IMR-90 (cell line): ENCODE results near the gene DEUP1. TPM values are rescaled to one million over a fixed set of nuclear protein-coding genes. Genes with fewer than 3 reads are reported as not detected.

Source experiments
- ATAC-seq: fragments of 200-7000 bp; cut with Tn5 transposase; 2 replicates; pipeline ENCODE4 v1.9.1; 2020; ENCODE audit warnings: low read depth, mild to moderate bottlenecking, moderate library complexity
- BruUV-seq: library from RNA; stranded (reverse); fragments of 400-500 nt; replicated peaks from 2 replicates; lab custom pipeline; 2021; lab: Mats Ljungman, UMichigan
- CTCF ChIA-PET: fragments of 300-600 bp; formaldehyde crosslinking; extraction: SDS; loops from one replicate; lab custom pipeline; 2021; ENCODE audit warnings: antibody characterized with exemption; lab: Yijun Ruan, JAX
- POLR2A ChIA-PET: fragments of 300-600 bp; sonication (Branson Sonifier 250); formaldehyde crosslinking; loops from one replicate; lab custom pipeline; 2022; ENCODE audit warnings: antibody characterized with exemption; ENCODE audit not compliant: unreplicated experiment; lab: Charles Lee
- DNase-seq: peaks from one replicate; pipeline ENCODE4 v3.0.0; 2013
- H2AFZ ChIP-seq: replicated peaks from 2 replicates; pipeline ENCODE3; 2013; ENCODE audit warnings: low read length, mild to moderate bottlenecking; ENCODE audit not compliant: poor library complexity
- H2AK5ac ChIP-seq: 2 replicates; pipeline ENCODE4 v1.6.1; 2013; ENCODE audit warnings: low read depth, low read length, inconsistent platforms
- H2AK9ac ChIP-seq: replicated peaks from 2 replicates; pipeline ENCODE3; 2013; ENCODE audit warnings: mild to moderate bottlenecking, low read depth, low read length, moderate library complexity; ENCODE audit not compliant: poor library complexity
- H2BK120ac ChIP-seq: 2 replicates; pipeline ENCODE4 v1.6.1; 2013; ENCODE audit warnings: low read depth, low read length, inconsistent platforms
- H2BK15ac ChIP-seq: 3 replicates; pipeline ENCODE4 v1.6.1; 2013; ENCODE audit warnings: low read depth, low read length, inconsistent platforms
- H2BK20ac ChIP-seq: 2 replicates; pipeline ENCODE4 v1.6.1; 2013; ENCODE audit warnings: low read depth, mild to moderate bottlenecking, inconsistent platforms, low read length, moderate library complexity
- H2BK5ac ChIP-seq: 2 replicates; pipeline ENCODE4 v1.6.1; 2013; ENCODE audit warnings: mild to moderate bottlenecking, low read depth, low read length, inconsistent platforms; ENCODE audit not compliant: poor library complexity, severe bottlenecking
- H3K14ac ChIP-seq: replicated peaks from 2 replicates; pipeline ENCODE4 v1.6.1; 2013; ENCODE audit warnings: low read depth, low read length, inconsistent platforms
- H3K18ac ChIP-seq: 2 replicates; pipeline ENCODE4 v1.6.1; 2013; ENCODE audit warnings: low read depth, low read length, control low read depth
- H3K23ac ChIP-seq: 2 replicates; pipeline ENCODE4 v1.6.1; 2013; ENCODE audit warnings: low read depth, low read length, inconsistent platforms
- H3K27ac ChIP-seq: 2 replicates; pipeline ENCODE4 v1.5.1; 2013; ENCODE audit warnings: mild to moderate bottlenecking, control low read depth, low read length; ENCODE audit not compliant: insufficient read depth
- H3K27me3 ChIP-seq: 2 replicates; pipeline ENCODE4 v1.6.1; 2013; ENCODE audit warnings: low read length; ENCODE audit not compliant: control insufficient read depth, insufficient read depth
- H3K36me3 ChIP-seq: 2 replicates; pipeline ENCODE4 v1.6.1; 2013; ENCODE audit warnings: low read length, mixed read lengths; ENCODE audit not compliant: control insufficient read depth, insufficient read depth
- H3K4ac ChIP-seq: 2 replicates; pipeline ENCODE4 v1.6.1; 2013; ENCODE audit warnings: low read depth, low read length, inconsistent platforms
- H3K4me1 ChIP-seq: 2 replicates; pipeline ENCODE4 v1.6.1; 2013; ENCODE audit warnings: low read length, mixed read lengths; ENCODE audit not compliant: control insufficient read depth, insufficient read depth
- H3K4me2 ChIP-seq: 2 replicates; pipeline ENCODE4 v1.6.1; 2013; ENCODE audit warnings: low read depth, mild to moderate bottlenecking, control low read depth, low read length, moderate library complexity
- H3K4me3 ChIP-seq: 2 replicates; pipeline ENCODE4 v1.5.1; 2013; ENCODE audit warnings: low read depth, mild to moderate bottlenecking, control low read depth, low read length, moderate library complexity; ENCODE audit not compliant: insufficient read depth
- H3K56ac ChIP-seq: 2 replicates; pipeline ENCODE4 v1.6.1; 2013; ENCODE audit warnings: low read length, inconsistent platforms; ENCODE audit not compliant: insufficient read depth; ENCODE audit errors: extremely low read depth
- H3K79me1 ChIP-seq, 2 experiments: 2 replicates each; pipeline ENCODE4 v1.6.1; 2013; ENCODE audit warnings: low read length in 2 of 2, inconsistent platforms in 1 of 2, low read depth in 1 of 2
- H3K9ac ChIP-seq: 2 replicates; pipeline ENCODE4 v1.6.1; 2013; ENCODE audit warnings: low read depth, low read length, control low read depth
- H3K9me1 ChIP-seq: 2 replicates; pipeline ENCODE4 v1.6.1; 2013; ENCODE audit warnings: low read length, inconsistent platforms; ENCODE audit not compliant: insufficient read depth
- H3K9me3 ChIP-seq: 2 replicates; pipeline ENCODE4 v1.6.1; 2013; ENCODE audit warnings: low read length; ENCODE audit not compliant: control insufficient read depth, insufficient read depth
- H4K20me1 ChIP-seq: 2 replicates; pipeline ENCODE4 v1.6.1; 2013; ENCODE audit warnings: low read length, inconsistent platforms; ENCODE audit not compliant: insufficient read depth
- H4K5ac ChIP-seq: 2 replicates; pipeline ENCODE4 v1.6.1; 2013; ENCODE audit warnings: mild to moderate bottlenecking, low read depth, low read length, control low read depth
- H4K8ac ChIP-seq, 2 experiments: 2 replicates each; pipeline ENCODE4 v1.6.1; 2013; ENCODE audit warnings: low read depth in 2 of 2, low read length in 2 of 2, control low read depth in 1 of 2, inconsistent platforms in 1 of 2
- H4K91ac ChIP-seq: 2 replicates; pipeline ENCODE4 v1.6.1; 2013; ENCODE audit warnings: low read depth, low read length, inconsistent platforms; ENCODE audit not compliant: insufficient read depth
- BHLHE40 ChIP-seq: fragments of 150-350 bp; IDR thresholded peaks from 2 replicates; pipeline ENCODE4 v1.6.1; 2016; ENCODE audit warnings: mild to moderate bottlenecking, low read depth, low read length
- CEBPB ChIP-seq: IDR thresholded peaks from 2 replicates; pipeline ENCODE4 v1.6.1; 2012; ENCODE audit warnings: low read depth, low read length, improper control_type of control experiment
- CHD1 ChIP-seq: IDR thresholded peaks from 2 replicates; pipeline ENCODE4 v1.6.1; 2012; ENCODE audit warnings: low read depth, low read length, improper control_type of control experiment
- FOS ChIP-seq: fragments of 150-350 bp; IDR thresholded peaks from 2 replicates; pipeline ENCODE4 v1.6.1; 2016; ENCODE audit warnings: low read depth, low read length
- MAFK ChIP-seq: IDR thresholded peaks from 2 replicates; pipeline ENCODE4 v1.6.1; 2012; ENCODE audit warnings: low read depth, low read length, improper control_type of control experiment
- MAZ ChIP-seq: IDR thresholded peaks from 2 replicates; pipeline ENCODE4 v1.6.1; 2012; ENCODE audit warnings: low read depth, mild to moderate bottlenecking, low read length, improper control_type of control experiment, moderate library complexity, borderline replicate concordance
- MXI1 ChIP-seq: IDR thresholded peaks from 2 replicates; pipeline ENCODE4 v1.6.1; 2012; ENCODE audit warnings: low read depth, mild to moderate bottlenecking, low read length, moderate library complexity, borderline replicate concordance
- NFE2L2 ChIP-seq: fragments of 150-350 bp; IDR thresholded peaks from 2 replicates; pipeline ENCODE4 v1.6.1; 2016; ENCODE audit warnings: low read depth, mild to moderate bottlenecking, low read length
- POLR2A ChIP-seq: IDR thresholded peaks from 2 replicates; pipeline ENCODE4 v1.6.1; 2012; ENCODE audit warnings: mild to moderate bottlenecking, low read depth, low read length
- RAD21 ChIP-seq: IDR thresholded peaks from 2 replicates; pipeline ENCODE4 v1.6.1; 2012; ENCODE audit warnings: low read length, improper control_type of control experiment
- RCOR1 ChIP-seq: IDR thresholded peaks from 2 replicates; pipeline ENCODE4 v1.6.1; 2012; ENCODE audit warnings: mild to moderate bottlenecking, low read length, improper control_type of control experiment; ENCODE audit not compliant: insufficient replicate concordance
- RFX5 ChIP-seq: IDR thresholded peaks from 2 replicates; pipeline ENCODE4 v1.8.0; 2012; ENCODE audit warnings: low read depth, mild to moderate bottlenecking, low read length, moderate library complexity
- SMC3 ChIP-seq: fragments of 150-350 bp; IDR thresholded peaks from 2 replicates; pipeline ENCODE4 v1.6.1; 2016; ENCODE audit warnings: low read depth, mild to moderate bottlenecking, antibody characterized with exemption, low read length, moderate library complexity
- WGBS, 2 experiments: methylation state at CpG; one replicate each; pipeline versions ENCODE4 v1.1.5 to v1.1.7; 2013; ENCODE audit warnings: missing lambda C conversion rate in 2 of 2; ENCODE audit not compliant: insufficient read length in 1 of 2; ENCODE audit errors: extremely low coverage in 2 of 2; 5-methylcytosine and 5-hydroxymethylcytosine counted together
- dilution Hi-C: fragments of 300-500 bp; cut with HindIII; formaldehyde crosslinking; loops from one replicate; pipeline ENCODE4 v1.14.3; 2018; ENCODE audit warnings: low sequenced_read_pairs; ENCODE audit not compliant: unreplicated experiment
- in situ Hi-C: fragments of 300-500 bp; cut with MboI; formaldehyde crosslinking; loops from 3 replicates; pipeline ENCODE4 v1.14.3; 2019; ENCODE audit warnings: low sequenced_read_pairs, inconsistent platforms, mixed read lengths
- intact Hi-C: fragments of 100-400 bp; cut with micrococcal nuclease; formaldehyde crosslinking; loops from 2 replicates; pipeline ENCODE4 v1.10.0; 2022
- polyA plus RNA-seq, 3 experiments: library from polyadenylated mRNA; depleted of rRNA; stranded (reverse); fragments of >200 nt; gene quantifications; 2 replicates each; pipeline ENCODE4 v1.2.3, GENCODE V29; 2012; ENCODE audit warnings: low replicate concordance in 1 of 3
- total RNA-seq: library from RNA; depleted of rRNA; stranded (reverse); fragments of >200 nt; gene quantifications from 2 replicates; pipeline ENCODE4 v1.2.3, GENCODE V29; 2012
- TF ChIP-seq, protein P1 (sequence below): fragments of 150-350 bp; IDR thresholded peaks from 2 replicates; pipeline ENCODE4 v1.6.1; 2017; ENCODE audit warnings: mild to moderate bottlenecking, antibody characterized with exemption, low read length, low read depth
- TF ChIP-seq, protein P2 (sequence below): fragments of 150-350 bp; IDR thresholded peaks from 2 replicates; pipeline ENCODE4 v1.6.1; 2016; ENCODE audit warnings: low read depth, mild to moderate bottlenecking, low read length, moderate library complexity, borderline replicate concordance
- TF ChIP-seq, protein P3 (sequence below): conservative IDR thresholded peaks from 2 replicates; pipeline ENCODE4 v1.5.1; 2012; ENCODE audit warnings: mild to moderate bottlenecking, low read depth, low read length, improper control_type of control experiment

DEUP1 gene
- total and polyA plus RNA-seq, 2 of the 4 experiments (the other 2 are of a cell fraction) = not detected

DNA sequence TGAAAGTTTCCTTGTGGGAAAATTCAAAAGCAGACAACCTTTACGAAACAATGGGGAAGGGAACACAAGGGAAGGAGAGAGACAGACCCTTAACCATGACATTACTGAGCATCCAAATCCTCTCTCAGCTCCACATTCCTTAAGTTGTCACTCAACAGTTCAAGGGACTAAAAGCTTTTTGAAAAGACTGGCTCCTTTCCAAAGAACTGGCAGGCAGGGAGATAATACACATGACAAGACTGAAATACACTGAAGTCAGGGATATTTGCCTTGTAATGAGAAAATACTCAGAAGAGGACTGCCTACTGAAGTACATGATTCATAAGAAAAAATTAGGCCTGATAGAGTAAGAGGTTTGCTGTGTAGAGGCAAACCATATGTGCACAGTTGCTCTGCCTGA lies 143.6 kb downstream of the DEUP1 start:
- Histone ChIP-seq H4K5ac (no peak overlapping the region), H3K9me3 (no peaks in the 10 kb centered on the region; the same call in 1 of the 2 replicates), H3K18ac (no peak overlapping the region), H2AK9ac (no peak overlapping the region), H2BK5ac (no peak overlapping the region), H3K9me1 (0 out of 2 replicates have a peak, but pooled peaks cover 3% of the 10 kb centered on the region), H3K4ac (no peak overlapping the region), H3K9ac (no peak overlapping the region), H2AK5ac (no peak overlapping the region), H4K91ac (no peak overlapping the region), H3K36me3 (no peaks in the 10 kb centered on the region), H3K4me1 (peaks cover 6% of the 10 kb centered on the region), H3K4me3 (no peak overlapping the region), H2AFZ (no peak overlapping the region), H4K8ac (no peak overlapping the region), H3K27me3 (no peaks in the 10 kb centered on the region), H3K14ac (no peak overlapping the region), H3K23ac (no peak overlapping the region), H2BK120ac (no peak overlapping the region), H2BK20ac (no peak overlapping the region), H4K20me1 (no peaks in the 10 kb centered on the region; the same call in 1 of the 2 replicates), H3K79me1 (no peaks in the 10 kb centered on the region), H2BK15ac (no peak overlapping the region), H3K27ac (no peak overlapping the region), H3K56ac (no peak overlapping the region), H3K4me2 (no peak overlapping the region)
- BruUV-seq = no TSS peak
- dilution Hi-C loops = no loop called here
- DNase-seq (no peak), ATAC-seq (no peak)
- TF ChIP-seq MAFK = no peak
- TF ChIP-seq, protein P1, sequence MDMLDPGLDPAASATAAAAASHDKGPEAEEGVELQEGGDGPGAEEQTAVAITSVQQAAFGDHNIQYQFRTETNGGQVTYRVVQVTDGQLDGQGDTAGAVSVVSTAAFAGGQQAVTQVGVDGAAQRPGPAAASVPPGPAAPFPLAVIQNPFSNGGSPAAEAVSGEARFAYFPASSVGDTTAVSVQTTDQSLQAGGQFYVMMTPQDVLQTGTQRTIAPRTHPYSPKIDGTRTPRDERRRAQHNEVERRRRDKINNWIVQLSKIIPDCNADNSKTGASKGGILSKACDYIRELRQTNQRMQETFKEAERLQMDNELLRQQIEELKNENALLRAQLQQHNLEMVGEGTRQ = no peak
- TF ChIP-seq, protein P2, sequence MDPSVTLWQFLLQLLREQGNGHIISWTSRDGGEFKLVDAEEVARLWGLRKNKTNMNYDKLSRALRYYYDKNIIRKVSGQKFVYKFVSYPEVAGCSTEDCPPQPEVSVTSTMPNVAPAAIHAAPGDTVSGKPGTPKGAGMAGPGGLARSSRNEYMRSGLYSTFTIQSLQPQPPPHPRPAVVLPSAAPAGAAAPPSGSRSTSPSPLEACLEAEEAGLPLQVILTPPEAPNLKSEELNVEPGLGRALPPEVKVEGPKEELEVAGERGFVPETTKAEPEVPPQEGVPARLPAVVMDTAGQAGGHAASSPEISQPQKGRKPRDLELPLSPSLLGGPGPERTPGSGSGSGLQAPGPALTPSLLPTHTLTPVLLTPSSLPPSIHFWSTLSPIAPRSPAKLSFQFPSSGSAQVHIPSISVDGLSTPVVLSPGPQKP = no peak
- no peak for TF ChIP-seq CEBPB
- no peak for TF ChIP-seq NFE2L2
- TF ChIP-seq MAZ = no peak
- TF ChIP-seq POLR2A = no peak
- TF ChIP-seq, protein P3, sequence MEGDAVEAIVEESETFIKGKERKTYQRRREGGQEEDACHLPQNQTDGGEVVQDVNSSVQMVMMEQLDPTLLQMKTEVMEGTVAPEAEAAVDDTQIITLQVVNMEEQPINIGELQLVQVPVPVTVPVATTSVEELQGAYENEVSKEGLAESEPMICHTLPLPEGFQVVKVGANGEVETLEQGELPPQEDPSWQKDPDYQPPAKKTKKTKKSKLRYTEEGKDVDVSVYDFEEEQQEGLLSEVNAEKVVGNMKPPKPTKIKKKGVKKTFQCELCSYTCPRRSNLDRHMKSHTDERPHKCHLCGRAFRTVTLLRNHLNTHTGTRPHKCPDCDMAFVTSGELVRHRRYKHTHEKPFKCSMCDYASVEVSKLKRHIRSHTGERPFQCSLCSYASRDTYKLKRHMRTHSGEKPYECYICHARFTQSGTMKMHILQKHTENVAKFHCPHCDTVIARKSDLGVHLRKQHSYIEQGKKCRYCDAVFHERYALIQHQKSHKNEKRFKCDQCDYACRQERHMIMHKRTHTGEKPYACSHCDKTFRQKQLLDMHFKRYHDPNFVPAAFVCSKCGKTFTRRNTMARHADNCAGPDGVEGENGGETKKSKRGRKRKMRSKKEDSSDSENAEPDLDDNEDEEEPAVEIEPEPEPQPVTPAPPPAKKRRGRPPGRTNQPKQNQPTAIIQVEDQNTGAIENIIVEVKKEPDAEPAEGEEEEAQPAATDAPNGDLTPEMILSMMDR = no peak
- no peak for TF ChIP-seq BHLHE40
- no peak for TF ChIP-seq MXI1
- no peak for TF ChIP-seq RFX5
- TF ChIP-seq RAD21 = no peak
- no peak for TF ChIP-seq SMC3
- TF ChIP-seq FOS = no peak
- TF ChIP-seq CHD1 = no peak
- TF ChIP-seq RCOR1 = no peak
- no CpG with 5 or more reads among the region's 1 CpG for WGBS, 2 experiments
- CTCF ChIA-PET = no interaction called here
- in situ Hi-C loops = no loop called here
- intact Hi-C loops = no loop called here
- POLR2A ChIA-PET = no interaction called here
